SW480 (cell line): ENCODE results near the gene ZNF227.
"Not testable (repeated sequence)": the region's sequence is repeated elsewhere in the genome, so short reads cannot be mapped to it uniquely, and the experiment has no call there.

ENCODE experiments used
- DNase-seq: peaks from one replicate; pipeline ENCODE4 v3.0.0-alpha.2; 2016; ENCODE audit warnings: low spot score

Gene ZNF227

DNA sequence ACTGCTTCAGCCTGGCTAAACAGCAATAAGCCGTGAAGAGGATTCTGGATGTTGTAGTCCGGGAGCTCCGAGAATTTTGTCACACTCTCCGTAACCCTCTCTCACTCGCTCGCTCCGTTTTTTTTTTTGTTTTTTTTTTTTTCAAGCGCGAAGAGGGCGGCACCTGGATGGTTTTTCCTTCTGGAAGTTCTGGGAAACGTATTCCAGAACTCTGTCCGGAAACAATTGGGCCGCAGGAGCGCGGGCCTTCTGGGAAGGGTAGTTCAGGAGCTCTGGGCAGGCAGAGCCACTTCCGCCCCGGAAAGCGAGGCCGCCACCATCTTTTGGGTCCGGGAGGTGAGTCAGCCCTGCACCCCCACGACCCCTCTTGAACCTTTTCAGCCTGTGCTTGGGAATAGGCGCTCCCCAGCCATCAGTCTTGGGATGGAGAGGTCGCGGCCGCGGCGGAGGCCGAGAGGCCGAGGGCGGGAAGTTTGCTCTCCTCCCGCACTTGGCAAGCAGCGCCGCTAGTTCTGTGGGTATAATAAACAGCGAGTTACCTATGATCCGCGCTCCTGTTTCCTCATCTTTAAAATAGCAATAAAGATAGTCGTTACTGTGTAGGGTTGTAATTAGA, at the start of gene ZNF227:
ZNF227 (plus strand) TSS at position 283 of the 616 bp plus-strand sequence. CDS start 5,261 bp downstream, outside the sequence.
- peak; percentile 98 for DNase-seq

DNA sequence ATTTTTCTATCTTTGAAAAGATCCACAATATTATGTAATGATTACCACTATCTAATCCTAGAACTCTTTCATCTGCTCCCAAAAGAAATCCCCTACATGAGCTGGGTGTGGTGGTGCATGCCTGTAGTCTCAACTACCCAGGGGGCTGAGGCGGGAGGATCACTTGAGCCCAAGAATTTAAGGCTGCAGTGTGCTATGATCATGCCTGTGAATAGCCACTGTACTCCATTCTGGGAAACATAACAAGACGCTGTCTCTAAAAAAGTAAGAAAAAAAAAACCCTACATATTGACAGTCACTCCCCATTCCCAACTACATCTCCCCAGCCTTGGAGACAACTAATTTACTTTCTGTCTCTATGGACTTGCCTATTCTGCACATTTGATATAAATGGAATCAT, 48.5 kb upstream of the ZNF227 start:
- DNase-seq = no peak

DNA sequence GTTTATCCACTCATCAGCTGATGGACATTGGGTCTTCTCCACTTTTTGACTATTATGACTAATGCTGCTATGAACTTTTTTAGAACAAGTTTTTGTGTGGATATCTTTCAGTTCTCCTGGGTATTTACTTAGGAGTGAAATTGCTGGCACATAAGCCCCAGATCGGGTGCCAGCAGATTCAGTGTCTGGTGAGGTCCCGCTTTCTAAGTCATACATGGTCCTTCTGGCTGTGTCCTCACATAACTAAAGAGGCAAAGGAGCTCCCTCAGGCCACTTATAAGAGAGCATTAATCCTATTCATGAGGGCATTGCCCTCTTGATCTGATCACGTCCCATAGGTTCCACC, 48.0 kb upstream of the ZNF227 start:
- DNase-seq = no peak

DNA sequence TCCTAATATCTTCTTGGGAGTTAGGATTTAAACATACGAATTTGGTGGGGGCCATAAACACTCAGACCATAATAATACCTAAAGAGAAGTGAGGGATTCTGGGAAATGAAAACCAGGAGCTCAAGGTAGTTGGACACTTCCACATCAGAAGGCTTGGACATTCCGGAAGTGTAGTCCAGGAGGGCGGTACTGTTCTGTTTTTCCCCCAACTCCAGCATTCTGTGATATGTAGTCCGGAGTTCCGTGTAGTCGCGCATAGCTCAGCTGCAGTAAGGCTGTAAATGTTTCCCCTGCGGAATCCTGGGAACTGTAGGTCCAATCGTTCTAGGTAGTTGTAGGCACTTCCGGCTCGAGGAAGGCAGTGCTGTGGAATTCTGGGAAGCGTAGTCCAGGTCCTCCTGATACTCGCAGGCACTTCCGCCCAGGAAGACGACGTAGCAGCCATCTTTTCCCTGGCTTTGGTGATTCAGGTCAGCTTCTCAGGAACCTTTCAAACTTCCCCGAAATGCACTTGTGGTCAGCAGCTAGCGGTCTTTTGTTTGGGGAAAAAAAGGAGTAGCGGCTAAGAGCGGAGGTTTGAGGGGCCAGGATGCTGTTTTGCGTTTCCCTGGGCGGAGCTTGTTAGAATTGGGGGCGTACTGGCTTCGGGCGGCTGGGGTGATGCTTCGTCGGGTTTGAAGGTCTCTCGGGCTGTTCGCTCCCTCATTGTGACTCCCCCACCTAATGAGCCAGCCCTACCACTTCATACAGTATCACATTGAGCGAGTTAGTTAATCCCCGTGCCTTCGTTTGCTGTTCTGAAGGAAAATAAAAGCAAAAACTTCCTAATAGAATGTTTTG, 47.4 kb upstream of the ZNF227 start, which contains the start of gene ZNF226:
ZNF226 (plus strand) TSS at position 428 of the 840 bp plus-strand sequence. CDS start 4,981 bp downstream, outside the sequence.
- DNase-seq = peak; percentile 100

DNA sequence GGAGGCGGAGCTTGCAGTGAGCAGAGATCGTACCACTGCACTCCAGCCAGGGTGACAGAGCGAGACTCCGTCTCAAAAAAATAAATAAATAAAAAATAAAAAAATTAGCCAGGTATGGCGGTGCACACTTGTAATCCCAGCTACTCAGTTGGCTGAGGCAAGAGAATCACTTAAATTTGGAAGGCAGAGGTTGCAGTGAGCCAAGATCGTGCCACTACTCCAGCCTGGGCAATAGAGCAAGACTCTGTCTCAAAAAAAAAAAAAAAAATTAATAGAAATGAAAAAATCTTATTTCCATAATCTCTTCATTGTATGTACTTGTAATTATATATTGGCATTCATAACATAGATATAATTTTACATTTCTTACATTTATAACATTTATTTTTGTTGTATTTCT, 41.7 kb upstream of the ZNF227 start:
- DNase-seq = not testable (repeated sequence)

DNA sequence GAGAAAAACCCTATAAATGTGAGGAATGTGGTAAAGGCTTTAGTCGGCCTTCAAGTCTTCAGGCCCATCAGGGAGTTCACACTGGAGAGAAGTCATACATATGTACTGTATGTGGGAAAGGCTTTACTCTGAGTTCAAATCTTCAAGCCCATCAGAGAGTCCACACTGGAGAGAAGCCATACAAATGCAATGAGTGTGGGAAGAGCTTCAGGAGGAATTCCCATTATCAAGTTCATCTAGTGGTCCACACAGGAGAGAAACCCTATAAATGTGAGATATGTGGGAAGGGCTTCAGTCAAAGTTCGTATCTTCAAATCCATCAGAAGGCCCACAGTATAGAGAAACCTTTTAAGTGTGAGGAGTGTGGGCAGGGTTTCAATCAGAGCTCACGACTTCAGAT, 35.7 kb upstream of the ZNF227 start:
- no peak for DNase-seq

DNA sequence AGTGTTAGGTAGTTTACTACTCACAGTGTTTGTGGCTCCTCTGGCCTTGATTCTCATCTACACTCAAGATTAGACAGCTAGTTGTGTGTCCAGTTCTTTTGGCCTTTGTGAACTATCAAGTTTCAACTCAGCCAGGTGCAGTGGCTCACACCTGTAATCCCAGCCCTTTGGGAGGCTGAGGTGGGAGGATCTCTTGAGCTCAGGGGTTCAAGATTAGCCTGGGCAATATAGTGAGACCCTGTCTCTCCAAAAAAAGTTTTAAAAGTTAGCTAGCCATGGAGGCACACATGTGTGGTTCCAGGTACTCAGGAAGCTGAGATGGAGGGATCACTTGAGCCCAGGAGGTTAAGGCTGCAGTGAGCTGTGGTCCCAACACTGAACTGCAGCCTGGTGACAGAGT, 31.4 kb upstream of the ZNF227 start:
- no peak for DNase-seq

DNA sequence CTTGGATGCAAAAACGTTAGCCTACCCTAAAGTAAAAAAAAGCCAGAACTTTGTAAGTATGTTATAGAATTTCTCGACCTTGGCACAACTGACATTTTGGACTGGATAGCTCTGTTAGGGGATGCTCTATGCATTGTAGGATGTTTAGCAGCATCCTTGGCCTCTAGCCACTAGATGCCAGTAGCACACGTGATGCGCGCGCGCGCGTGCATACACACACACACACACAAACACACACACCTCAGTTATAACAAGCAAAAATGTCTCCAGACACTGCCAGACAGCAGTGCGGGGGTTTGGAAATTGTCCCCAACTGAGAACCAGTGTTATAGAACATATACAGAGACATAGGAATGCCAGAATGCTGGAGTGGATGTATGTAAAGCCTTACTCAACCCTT, 30.2 kb upstream of the ZNF227 start:
- DNase-seq = no peak

DNA sequence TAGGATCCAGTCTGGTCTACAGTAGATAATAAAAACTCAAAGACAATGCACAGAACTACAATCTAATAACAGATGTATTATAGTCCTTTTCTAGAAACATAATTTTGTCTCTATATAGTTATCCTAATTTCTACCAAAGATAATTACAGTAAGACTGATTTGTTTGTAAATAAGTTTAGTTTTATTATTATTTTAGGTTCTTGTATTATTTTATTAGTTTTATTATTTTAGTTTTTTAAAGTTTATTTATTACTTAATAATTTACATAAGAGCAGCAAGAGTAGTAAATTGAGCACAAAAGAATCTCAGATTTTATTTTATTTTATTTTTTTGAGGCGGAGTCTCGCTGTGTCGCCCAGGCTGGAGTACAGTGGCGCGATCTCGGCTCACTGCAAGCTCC, 22.3 kb upstream of the ZNF227 start:
- DNase-seq = no peak

DNA sequence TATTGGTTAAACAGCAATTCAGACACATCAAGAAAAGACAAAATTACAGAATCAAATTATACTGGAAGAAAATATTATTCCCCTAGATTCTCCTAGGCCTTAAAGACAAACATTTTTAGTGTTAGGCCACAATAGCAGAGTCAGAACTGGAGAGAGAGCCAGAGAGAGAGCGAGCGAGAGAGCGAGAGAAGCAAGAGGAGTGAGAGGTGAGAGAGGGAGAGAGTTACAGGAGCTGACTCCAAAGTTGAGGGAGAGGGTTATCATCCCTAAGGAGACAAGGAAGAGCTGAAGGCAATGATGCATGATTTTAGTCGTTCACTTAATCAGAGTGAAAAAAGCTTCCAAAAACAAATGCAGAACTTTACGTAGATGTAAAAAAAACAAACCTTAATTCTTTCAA, 20.2 kb upstream of the ZNF227 start:
- DNase-seq = no peak

DNA sequence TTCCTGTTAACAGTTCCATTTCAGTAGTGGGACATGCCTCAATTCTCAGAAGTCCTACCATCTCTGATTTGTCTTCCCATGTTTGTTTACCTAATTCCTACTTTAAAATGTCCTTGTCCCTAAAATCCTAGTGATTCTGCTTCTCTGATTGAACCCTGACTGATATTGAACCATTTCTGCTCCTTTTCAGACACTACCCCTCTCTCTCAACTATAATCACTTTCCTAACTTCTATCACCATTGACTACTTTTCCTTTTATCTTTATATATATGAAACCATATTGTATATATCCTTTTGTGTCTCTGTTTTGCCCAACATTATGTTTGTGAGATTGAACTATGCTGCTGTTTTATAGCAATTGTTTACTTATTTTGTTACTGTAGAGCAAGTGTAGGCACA, 15.6 kb upstream of the ZNF227 start:
- no peak for DNase-seq

DNA sequence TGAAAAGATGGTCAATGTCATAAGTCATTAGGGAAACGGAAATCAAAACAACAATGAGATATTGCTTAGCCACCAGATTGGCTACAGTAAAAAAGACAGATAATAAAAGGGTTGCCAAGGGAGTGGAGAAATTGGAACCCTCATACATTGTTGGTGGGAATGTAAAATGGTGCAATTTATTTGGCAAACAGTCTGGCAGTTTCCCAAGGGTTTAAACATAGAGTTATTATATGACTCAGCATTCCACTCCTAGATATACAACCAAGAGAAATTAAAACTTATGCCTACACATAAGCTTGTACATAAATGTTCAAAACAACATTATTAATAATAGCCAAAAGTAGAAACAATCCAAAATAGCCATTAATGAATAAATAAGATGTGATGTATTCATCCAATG, 9.9 kb upstream of the ZNF227 start:
- no peak for DNase-seq

DNA sequence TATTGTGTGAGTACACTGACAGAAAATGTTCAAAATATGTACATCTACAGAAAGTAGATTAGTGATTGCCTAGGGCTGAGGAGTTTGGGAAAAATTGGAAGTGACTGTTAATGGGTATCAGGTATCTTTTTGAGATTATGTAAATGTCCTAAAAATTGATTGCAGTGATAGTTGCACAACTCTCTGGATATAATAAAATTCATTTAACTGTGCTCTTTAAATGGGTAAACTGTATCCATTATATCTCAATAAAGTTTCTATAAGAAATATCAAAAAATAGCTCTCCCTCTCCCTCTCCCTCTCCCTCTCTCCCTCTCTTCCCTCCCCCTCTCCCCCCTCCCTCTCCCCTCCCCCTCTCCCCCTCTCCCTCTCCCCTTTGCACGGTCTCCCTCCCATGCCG, 9.4 kb upstream of the ZNF227 start:
- no peak for DNase-seq

DNA sequence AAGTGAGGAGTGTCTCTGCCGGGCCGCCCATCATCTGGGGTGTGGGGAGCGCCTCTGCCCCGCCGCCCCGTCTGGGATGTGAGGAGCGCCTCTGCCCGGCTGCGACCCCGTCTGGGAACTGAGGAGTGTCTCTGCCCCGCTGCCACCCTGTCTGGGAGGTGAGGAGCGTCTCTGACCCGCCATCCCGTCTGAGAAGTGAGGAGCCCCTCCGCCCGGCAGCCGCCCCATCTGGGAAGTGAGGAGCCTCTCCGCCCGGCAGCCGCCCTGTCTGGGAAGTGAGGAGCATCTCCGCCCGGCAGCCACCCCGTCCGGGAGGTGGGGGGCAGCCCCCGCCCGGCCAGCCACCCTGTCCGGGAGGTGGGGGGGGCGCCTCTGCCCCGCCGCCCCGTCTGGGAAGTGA, 8.5 kb upstream of the ZNF227 start:
- not testable (repeated sequence) for DNase-seq

DNA sequence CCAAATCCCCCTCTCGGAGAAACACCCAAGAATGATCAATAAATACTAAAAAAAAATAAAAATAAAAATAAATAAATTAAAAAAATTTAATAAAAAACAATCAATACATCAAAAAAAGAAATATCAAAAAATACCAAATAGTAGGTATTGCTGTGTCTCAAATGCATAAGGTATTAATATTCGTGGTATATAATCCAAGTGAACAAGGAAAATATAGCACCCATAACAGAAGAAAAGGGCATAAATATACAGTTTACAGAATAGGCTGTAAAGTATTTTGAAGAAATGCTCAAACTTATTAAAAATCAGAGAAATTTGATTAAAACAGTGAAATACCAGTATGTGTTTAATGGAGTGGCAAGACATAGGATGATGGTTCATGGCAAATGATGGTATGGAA, 7.6 kb upstream of the ZNF227 start:
- DNase-seq = no peak

DNA sequence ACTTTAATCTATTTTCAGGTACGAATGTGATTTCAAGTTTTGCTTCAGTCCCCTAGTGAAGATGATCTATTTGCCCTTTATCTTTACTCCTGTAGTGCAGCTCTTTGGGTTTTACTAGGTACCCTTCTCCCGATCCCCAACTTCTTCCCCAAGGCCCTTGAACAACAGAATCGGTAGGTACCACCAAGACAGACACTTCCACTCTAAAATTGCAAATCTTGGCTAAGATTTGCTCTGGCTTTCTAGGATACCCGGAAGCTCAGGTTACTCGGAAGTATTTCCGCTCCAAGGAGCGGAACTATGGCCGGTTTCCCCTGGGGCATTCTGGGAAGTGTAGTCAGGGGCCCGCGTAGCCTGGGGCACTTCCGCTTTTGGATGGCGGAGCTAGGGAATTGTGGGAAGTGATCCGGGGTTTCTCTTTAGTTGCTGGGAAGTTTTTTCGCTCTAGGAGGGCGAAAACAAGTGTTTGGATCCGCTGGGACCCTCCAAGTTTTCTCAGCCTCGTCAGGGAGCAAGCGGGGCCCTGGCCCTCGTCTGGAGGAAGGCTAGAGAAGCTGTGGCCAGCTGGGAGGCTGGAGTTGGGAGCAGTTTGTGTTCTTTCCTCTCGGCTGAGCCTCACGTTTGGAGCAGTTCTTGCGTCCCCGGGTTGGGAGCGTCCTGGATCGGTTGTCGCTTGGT, 5.1 kb upstream of the ZNF227 start:
- peak; percentile 96 for DNase-seq

DNA sequence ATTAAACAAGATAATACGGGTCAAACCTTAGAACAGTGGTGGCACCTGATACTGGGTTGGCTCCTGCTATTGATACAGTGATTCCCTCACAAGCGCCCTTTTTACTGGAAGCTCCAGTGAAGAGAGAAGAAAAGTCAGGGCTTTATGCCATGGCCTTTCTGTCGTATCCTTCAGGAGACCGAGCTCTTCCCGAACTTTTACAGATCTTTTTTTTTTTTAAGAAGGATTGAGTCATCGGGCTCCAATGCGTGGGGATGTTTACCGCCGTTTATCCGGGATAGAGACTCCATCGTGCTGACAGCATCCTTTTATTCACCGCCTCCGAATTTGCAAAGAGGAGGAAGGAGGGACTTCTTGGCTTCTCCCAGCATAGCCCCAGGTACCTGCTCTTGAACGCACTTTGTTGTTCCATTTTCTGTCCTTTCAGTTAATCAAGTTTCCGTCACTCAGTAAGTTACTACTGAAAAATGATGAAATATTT, 574 bp downstream of the ZNF227 start:
- DNase-seq = peak; percentile 65

DNA sequence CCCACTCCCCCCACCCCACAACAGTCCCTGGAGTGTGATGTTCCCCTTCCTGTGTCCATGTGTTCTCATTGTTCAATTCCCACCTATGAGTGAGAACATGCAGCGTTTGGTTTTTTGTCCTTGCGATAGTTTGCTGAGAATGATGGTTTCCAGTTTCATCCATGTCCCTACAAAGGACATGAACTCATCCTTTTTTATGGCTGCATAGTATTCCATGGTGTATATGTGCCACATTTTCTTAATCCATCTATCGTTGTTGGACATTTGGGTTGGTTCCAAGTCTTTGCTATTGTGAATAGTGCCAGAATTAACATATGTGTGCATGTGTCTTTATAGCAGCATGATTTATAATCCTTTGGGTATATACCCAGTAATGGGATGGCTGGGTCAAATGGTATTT, 7.6 kb downstream of the ZNF227 start:
- not testable (repeated sequence) for DNase-seq

DNA sequence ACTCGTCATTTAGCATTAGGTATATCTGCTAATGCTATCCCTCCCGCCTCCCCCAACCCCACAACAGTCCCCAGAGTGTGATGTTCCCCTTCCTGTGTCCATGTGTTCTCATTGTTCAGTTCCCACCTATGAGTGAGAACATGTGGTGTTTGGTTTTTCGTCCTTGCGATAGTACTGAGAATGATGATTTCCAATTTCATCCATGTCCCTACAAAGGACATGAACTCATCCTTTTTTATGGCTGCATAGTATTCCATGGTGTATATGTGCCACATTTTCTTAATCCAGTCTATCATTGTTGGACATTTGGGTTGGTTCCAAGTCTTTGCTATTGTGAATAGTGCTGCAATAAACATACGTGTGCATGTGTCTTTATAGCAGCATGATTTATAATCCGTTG, 8.4 kb downstream of the ZNF227 start:
- DNase-seq = not testable (repeated sequence)

DNA sequence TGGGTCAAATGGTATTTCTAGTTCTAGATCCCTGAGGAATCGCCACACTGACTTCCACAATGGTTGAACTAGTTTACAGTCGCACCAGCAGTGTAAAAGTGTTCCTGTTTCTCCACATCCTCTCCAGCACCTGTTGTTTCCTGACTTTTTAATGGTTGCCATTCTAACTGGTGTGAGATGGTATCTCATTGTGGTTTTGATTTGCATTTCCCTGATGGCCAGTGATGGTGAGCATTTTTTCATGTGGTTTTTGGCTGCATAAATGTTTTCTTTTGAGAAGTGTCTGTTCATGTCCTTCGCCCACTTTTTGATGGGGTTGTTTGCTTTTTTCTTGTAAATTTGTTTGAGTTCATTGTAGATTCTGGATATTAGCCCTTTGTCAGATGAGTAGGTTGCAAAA, 9.0 kb downstream of the ZNF227 start:
- DNase-seq = not testable (repeated sequence)

DNA sequence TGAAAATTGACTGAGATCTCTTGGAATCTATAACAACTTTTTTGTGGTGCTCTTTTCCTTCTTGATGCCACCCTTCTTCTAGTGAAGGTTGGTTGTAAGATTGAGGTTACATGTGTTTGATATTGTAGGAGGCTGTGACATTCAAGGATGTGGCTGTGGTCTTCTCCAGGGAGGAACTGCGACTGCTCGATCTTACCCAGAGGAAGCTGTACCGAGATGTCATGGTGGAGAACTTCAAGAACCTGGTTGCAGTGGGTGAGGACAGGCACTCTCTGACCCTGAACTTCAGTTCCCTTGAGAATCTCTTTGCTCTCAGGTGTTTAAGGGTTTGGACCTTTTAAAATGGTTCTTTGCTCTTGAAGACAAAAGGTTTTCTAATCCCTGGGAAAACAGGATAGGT, 16.0 kb downstream of the ZNF227 start:
- DNase-seq = no peak

DNA sequence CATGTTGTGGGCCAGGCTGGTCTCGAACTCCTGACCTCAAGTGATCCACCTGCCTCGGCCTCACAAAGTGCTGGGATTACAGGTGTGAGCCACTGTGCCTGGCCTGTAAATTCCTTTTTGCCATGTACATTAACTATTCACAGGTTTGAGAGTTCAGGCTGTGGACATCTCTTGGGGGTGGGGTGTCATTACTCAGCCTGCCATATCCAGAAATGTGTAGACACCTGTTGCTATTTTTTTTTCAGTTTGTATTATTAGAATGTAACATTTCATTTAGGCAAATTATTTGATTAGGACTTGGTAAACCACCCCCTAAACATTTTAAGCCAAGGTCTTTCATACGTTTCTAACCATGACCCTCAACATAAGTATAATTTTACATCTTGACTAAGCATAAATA, 20.5 kb downstream of the ZNF227 start:
- no peak for DNase-seq

DNA sequence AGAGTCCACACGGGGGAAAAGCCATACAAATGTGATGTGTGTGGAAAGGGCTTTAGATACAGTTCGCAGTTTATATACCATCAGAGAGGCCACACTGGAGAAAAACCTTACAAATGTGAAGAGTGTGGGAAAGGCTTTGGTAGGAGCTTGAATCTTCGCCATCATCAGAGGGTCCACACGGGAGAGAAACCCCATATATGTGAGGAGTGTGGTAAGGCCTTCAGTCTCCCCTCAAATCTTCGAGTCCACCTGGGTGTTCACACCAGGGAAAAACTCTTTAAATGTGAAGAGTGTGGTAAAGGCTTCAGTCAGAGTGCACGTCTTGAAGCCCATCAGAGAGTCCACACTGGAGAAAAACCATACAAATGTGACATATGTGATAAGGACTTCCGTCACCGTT, 24.1 kb downstream of the ZNF227 start:
- no peak for DNase-seq
